ENCODE measurements around the gene LCE3B. TPM values are rescaled to one million over a fixed set of nuclear protein-coding genes. Genes with fewer than 3 reads are reported as not detected.

The LCE3B gene
- total and polyA plus RNA-seq, 10 of the 15 experiments (the other 5 are each of a cell fraction or from before 2014, with no cell fraction given), result not detected

DNA sequence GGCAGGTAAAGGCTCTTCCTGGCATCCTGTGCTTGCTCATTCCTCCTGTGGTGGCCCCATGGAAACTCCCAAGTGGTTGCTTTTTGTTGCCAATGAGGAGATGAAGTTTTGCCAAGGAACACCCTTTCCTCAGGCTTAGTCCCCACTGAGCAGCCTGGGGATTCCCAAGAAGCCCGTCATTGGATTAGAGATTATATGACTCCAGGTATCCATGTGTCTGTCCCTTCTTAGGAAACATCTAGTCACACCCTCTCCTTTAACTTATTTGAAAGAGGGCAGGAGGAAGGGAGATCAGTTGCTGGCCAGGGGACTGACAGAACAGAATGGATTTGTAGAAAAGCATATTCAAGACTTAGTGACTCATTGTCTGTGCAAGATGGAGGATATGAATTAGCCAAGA is 13.1 kb downstream of the LCE3B start:
- H3K36me3 ChIP-seq (ENCODE audit: control insufficient read depth in 2 of 2, insufficient read depth in 2 of 2, low read length in 1 of 2), result no peaks in the 10 kb centered on the region
- no peak overlapping the region for H3K9ac ChIP-seq (ENCODE audit: control insufficient read depth, insufficient read depth, low read length)
- ChIA-PET POLR2A (no interaction called here), SMC1A (ENCODE audit: uncharacterized antibody, unreplicated experiment) (no interaction called here), CTCF (no interaction called here), RAD21 (ENCODE audit: unreplicated experiment) (no interaction called here)
- H3K79me2 ChIP-seq (ENCODE audit: control insufficient read depth, insufficient read depth, low read length), result no peaks in the 10 kb centered on the region
- WGBS (ENCODE audit: insufficient coverage, insufficient replicate concordance, low lambda C conversion rate, missing lambda C conversion rate), result 33% methylated on average over 1 of the region's 1 CpG
- no peak for ATAC-seq
- H3K4me2 ChIP-seq (ENCODE audit: control insufficient read depth, insufficient read depth), result no peak overlapping the region
- no TSS peak for BruUV-seq (replicated peaks)
- in situ Hi-C loops (cut with MboI), result no loop called here
- no peak for DNase-seq (ENCODE audit: low read depth, low spot score)
- no peak overlapping the region for H3K27ac ChIP-seq (ENCODE audit: control insufficient read depth, insufficient read depth)
- no peaks in the 10 kb centered on the region for H3K9me3 ChIP-seq (replicated peaks; ENCODE audit: control insufficient read depth, insufficient read depth, low read length)
- H3K4me3 ChIP-seq, result no peak overlapping the region
- no peaks in the 10 kb centered on the region for H3K4me1 ChIP-seq (ENCODE audit: control insufficient read depth, insufficient read depth, low read length)
- no peak for FAIRE-seq
- H4K20me1 ChIP-seq (ENCODE audit: control insufficient read depth, insufficient read depth), result no peaks in the 10 kb centered on the region
- no peak overlapping the region for H2AFZ ChIP-seq (ENCODE audit: control insufficient read depth, low read depth, low read length)
- intact Hi-C loops (cut with micrococcal nuclease; ENCODE audit: unreplicated experiment), result loop anchor here (10.0 kb wide), 1 partner anchor 132 kb away; no protein-coding TSS in a partner anchor
- no peaks in the 10 kb centered on the region for H3K27me3 ChIP-seq (replicated peaks in 1 of 2; ENCODE audit: control insufficient read depth in 2 of 2, insufficient read depth in 2 of 2, low read length in 1 of 2)
- TF ChIP-seq MXI1 (IDR thresholded peaks at IDR 0.05; ENCODE audit: low read depth, low read length) (no peak), SREBF2 (IDR thresholded peaks at IDR 0.05; ENCODE audit: low read length) (no peak)

DNA sequence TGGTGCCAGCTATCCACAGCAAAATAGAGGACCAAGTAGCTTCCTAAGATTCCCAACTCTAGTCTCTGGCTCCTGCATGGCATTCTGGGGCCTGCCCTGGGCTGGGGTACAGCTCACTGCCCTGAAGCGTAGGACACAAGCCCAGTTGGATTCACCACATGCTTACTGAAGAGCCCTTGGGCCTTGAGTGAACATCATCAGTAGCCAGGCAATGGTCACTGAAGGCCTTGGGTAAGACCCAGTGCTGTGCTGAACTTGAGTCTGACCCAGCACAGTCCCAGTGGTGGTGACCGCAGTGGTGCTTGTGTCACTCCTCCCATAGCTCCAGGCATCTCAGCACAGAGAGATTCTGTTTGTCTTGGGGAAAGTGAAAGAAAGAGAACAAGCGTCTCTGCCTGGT is 17.0 kb downstream of the LCE3B start:
- H3K9ac ChIP-seq (ENCODE audit: control insufficient read depth, insufficient read depth, low read length), result no peak overlapping the region
- POLR2A ChIA-PET, result no interaction called here
- no peak for FAIRE-seq
- no peaks in the 10 kb centered on the region for H3K4me1 ChIP-seq (ENCODE audit: control insufficient read depth, insufficient read depth, low read length)
- no peak overlapping the region for H2AFZ ChIP-seq (ENCODE audit: control insufficient read depth, low read depth, low read length)
- CTCF ChIA-PET, result interaction anchor here (1.0 kb wide), 1 partner anchor 12 kb away, joined by 3 read pairs; no protein-coding TSS in a partner anchor
- no peak overlapping the region for H3K4me2 ChIP-seq (ENCODE audit: control insufficient read depth, insufficient read depth)
- no peak overlapping the region for H3K27ac ChIP-seq (ENCODE audit: control insufficient read depth, insufficient read depth)
- no TSS peak for BruUV-seq (replicated peaks)
- RAD21 ChIA-PET (ENCODE audit: unreplicated experiment), result no interaction called here
- H3K4me3 ChIP-seq, result no peak overlapping the region
- H3K36me3 ChIP-seq (ENCODE audit: control insufficient read depth in 2 of 2, insufficient read depth in 2 of 2, low read length in 1 of 2), result no peaks in the 10 kb centered on the region
- no peaks in the 10 kb centered on the region for H3K9me3 ChIP-seq (replicated peaks; ENCODE audit: control insufficient read depth, insufficient read depth, low read length)
- H3K79me2 ChIP-seq (ENCODE audit: control insufficient read depth, insufficient read depth, low read length), result no peaks in the 10 kb centered on the region
- intact Hi-C loops (cut with micrococcal nuclease; ENCODE audit: unreplicated experiment) (no loop called here), in situ Hi-C loops (cut with MboI) (no loop called here)
- DNase-seq (ENCODE audit: low read depth, low spot score), result no peak
- no peak for ATAC-seq
- H4K20me1 ChIP-seq (ENCODE audit: control insufficient read depth, insufficient read depth), result no peaks in the 10 kb centered on the region
- no peaks in the 10 kb centered on the region for H3K27me3 ChIP-seq (replicated peaks in 1 of 2; ENCODE audit: control insufficient read depth in 2 of 2, insufficient read depth in 2 of 2, low read length in 1 of 2)
- 66% methylated on average over 3 of the region's 3 CpGs for WGBS (ENCODE audit: insufficient coverage, insufficient replicate concordance, low lambda C conversion rate, missing lambda C conversion rate)
- SMC1A ChIA-PET (ENCODE audit: uncharacterized antibody, unreplicated experiment), result interaction anchor here (1.1 kb wide), 1 partner anchor 19 kb away, joined by 3 read pairs; no protein-coding TSS in a partner anchor
- no peak for TF ChIP-seq SMARCA5 (IDR thresholded peaks at IDR 0.05)
- TF ChIP-seq, protein P1, sequence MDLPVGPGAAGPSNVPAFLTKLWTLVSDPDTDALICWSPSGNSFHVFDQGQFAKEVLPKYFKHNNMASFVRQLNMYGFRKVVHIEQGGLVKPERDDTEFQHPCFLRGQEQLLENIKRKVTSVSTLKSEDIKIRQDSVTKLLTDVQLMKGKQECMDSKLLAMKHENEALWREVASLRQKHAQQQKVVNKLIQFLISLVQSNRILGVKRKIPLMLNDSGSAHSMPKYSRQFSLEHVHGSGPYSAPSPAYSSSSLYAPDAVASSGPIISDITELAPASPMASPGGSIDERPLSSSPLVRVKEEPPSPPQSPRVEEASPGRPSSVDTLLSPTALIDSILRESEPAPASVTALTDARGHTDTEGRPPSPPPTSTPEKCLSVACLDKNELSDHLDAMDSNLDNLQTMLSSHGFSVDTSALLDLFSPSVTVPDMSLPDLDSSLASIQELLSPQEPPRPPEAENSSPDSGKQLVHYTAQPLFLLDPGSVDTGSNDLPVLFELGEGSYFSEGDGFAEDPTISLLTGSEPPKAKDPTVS (IDR thresholded peaks at IDR 0.05; ENCODE audit: low read depth, low read length), result no peak
- TF ChIP-seq, protein P2, sequence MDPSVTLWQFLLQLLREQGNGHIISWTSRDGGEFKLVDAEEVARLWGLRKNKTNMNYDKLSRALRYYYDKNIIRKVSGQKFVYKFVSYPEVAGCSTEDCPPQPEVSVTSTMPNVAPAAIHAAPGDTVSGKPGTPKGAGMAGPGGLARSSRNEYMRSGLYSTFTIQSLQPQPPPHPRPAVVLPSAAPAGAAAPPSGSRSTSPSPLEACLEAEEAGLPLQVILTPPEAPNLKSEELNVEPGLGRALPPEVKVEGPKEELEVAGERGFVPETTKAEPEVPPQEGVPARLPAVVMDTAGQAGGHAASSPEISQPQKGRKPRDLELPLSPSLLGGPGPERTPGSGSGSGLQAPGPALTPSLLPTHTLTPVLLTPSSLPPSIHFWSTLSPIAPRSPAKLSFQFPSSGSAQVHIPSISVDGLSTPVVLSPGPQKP (IDR thresholded peaks at IDR 0.05; ENCODE audit: low read depth, low read length), result no peak
- TF ChIP-seq RCOR1 (conservative IDR thresholded peaks at IDR 0.05; ENCODE audit: low read depth, low read length), result no peak
- TF ChIP-seq KDM1A (IDR thresholded peaks at IDR 0.05; ENCODE audit: borderline replicate concordance), result no peak
- TF ChIP-seq PAX8 (IDR thresholded peaks at IDR 0.05), result no peak
- TF ChIP-seq RBBP5 (conservative IDR thresholded peaks at IDR 0.05), result no peak
- TF ChIP-seq WRNIP1 (IDR thresholded peaks at IDR 0.05; ENCODE audit: borderline replicate concordance, low read depth, low read length), result no peak
- TF ChIP-seq ZNF384 (IDR thresholded peaks at IDR 0.05; ENCODE audit: borderline replicate concordance, low read depth, low read length), result no peak
- no peak for TF ChIP-seq KLF5 (IDR thresholded peaks at IDR 0.05; ENCODE audit: partially characterized antibody)
- no peak for TF ChIP-seq ZNF622 (IDR thresholded peaks at IDR 0.05)
- TF ChIP-seq STAT3 (IDR thresholded peaks at IDR 0.05; ENCODE audit: low read depth, low read length), result no peak
- no peak for TF ChIP-seq HDAC2 (IDR thresholded peaks at IDR 0.05)
- TF ChIP-seq DPF2 (IDR thresholded peaks at IDR 0.05), result no peak
- TF ChIP-seq, protein P3, sequence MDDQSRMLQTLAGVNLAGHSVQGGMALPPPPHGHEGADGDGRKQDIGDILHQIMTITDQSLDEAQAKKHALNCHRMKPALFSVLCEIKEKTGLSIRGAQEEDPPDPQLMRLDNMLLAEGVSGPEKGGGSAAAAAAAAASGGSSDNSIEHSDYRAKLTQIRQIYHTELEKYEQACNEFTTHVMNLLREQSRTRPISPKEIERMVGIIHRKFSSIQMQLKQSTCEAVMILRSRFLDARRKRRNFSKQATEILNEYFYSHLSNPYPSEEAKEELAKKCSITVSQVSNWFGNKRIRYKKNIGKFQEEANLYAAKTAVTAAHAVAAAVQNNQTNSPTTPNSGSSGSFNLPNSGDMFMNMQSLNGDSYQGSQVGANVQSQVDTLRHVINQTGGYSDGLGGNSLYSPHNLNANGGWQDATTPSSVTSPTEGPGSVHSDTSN (IDR thresholded peaks at IDR 0.05; ENCODE audit: insufficient replicate concordance, low read depth, low read length), result no peak

Data from GM12878 (cell line).